ENCODE measurements around the gene KCNJ10.
"Not testable (repeated sequence)": the region's sequence is repeated elsewhere in the genome, so short reads cannot be mapped to it uniquely, and the experiment has no call there.

KCNJ10 gene

GRCh38 chr1:160053548-160054365, 16.2 kb downstream of the KCNJ10 start:
- no peak for DNase-seq

GRCh38 chr1:160052936-160053335, 17.0 kb downstream of the KCNJ10 start:
- no peak for DNase-seq

GRCh38 chr1:160050619-160051018, 19.3 kb downstream of the KCNJ10 start:
- no peak for DNase-seq

- not testable (repeated sequence) for DNase-seq
Measured at GRCh38 chr1:160050182-160050581, 19.8 kb downstream of the KCNJ10 start.

GRCh38 chr1:160049101-160049500, 20.9 kb downstream of the KCNJ10 start:
- peak; percentile 90 for DNase-seq

GRCh38 chr1:160048335-160048734, 21.6 kb downstream of the KCNJ10 start:
- no peak for DNase-seq

- DNase-seq, result no peak
Measured at GRCh38 chr1:160047111-160047991, 22.6 kb downstream of the KCNJ10 start.

- DNase-seq, result peak; percentile 99
Measured at GRCh38 chr1:160046494-160047110, 23.4 kb downstream of the KCNJ10 start.

GRCh38 chr1:160045653-160046052, 24.3 kb downstream of the KCNJ10 start:
- no peak for DNase-seq

- no peak for DNase-seq
Measured at GRCh38 chr1:160043543-160043942, 26.4 kb downstream of the KCNJ10 start.

- no peak for DNase-seq
Measured at GRCh38 chr1:160040476-160040875, 29.5 kb downstream of the KCNJ10 start.

- peak; percentile 39 for DNase-seq
Measured at GRCh38 chr1:160032165-160032820, 37.7 kb downstream of the KCNJ10 start.

- DNase-seq, result peak; percentile 98
Measured at GRCh38 chr1:160031365-160032164, 38.4 kb downstream of the KCNJ10 start, which contains the start of gene PIGM. PIGM (minus strand) TSS chr1:160031990; CDS start chr1:160031739, 251 bp downstream.

- peak; percentile 53 for DNase-seq
Measured at GRCh38 chr1:160030657-160031364, 39.1 kb downstream of the KCNJ10 start.

GRCh38 chr1:160028426-160028825, 41.5 kb downstream of the KCNJ10 start:
- DNase-seq, result no peak

GRCh38 chr1:160025314-160025713, 44.6 kb downstream of the KCNJ10 start:
- DNase-seq, result no peak

GRCh38 chr1:160024195-160024905, 45.6 kb downstream of the KCNJ10 start:
- no peak for DNase-seq

- no peak for DNase-seq
Measured at GRCh38 chr1:160022330-160023310, 47.3 kb downstream of the KCNJ10 start.
